Midbrain (tissue), 1 donor: ENCODE measurements around the gene CFAP298.
"Not testable (repeated sequence)": the region's sequence is repeated elsewhere in the genome, so short reads cannot be mapped to it uniquely, and the experiment has no call there.

Source experiments
- DNase-seq: peaks from one replicate; lab custom pipeline; 2025; lab: John Stamatoyannopoulos, UW

CFAP298 gene

GRCh38 chr21:32612075-32612998 lies at the start of gene CFAP298:
Gene CFAP298, minus strand, starts transcription at chr21:32612377. Its CDS starts 134 bp downstream, at chr21:32612243.
- DNase-seq, result peak; percentile 96

- DNase-seq, result not testable (repeated sequence)
Observed at GRCh38 chr21:32661026-32661782, 49.0 kb upstream of the CFAP298 start.

GRCh38 chr21:32658524-32658923 lies 46.3 kb upstream of the CFAP298 start:
- no peak for DNase-seq

GRCh38 chr21:32653326-32653901 lies 41.2 kb upstream of the CFAP298 start:
- no peak for DNase-seq

- DNase-seq, result no peak
Observed at GRCh38 chr21:32648165-32648564, 36.0 kb upstream of the CFAP298 start.

GRCh38 chr21:32645261-32646182 lies 33.3 kb upstream of the CFAP298 start:
- DNase-seq, result no peak

- no peak for DNase-seq
Observed at GRCh38 chr21:32641710-32642698, 29.8 kb upstream of the CFAP298 start.

- DNase-seq, result no peak
Observed at GRCh38 chr21:32626621-32627196, 14.5 kb upstream of the CFAP298 start.

GRCh38 chr21:32618218-32618617 lies 6.0 kb upstream of the CFAP298 start:
- DNase-seq, result not testable (repeated sequence)

GRCh38 chr21:32613436-32614043 lies 1.4 kb upstream of the CFAP298 start:
- DNase-seq, result no peak

- no peak for DNase-seq
Observed at GRCh38 chr21:32612999-32613337, 791 bp upstream of the CFAP298 start.

GRCh38 chr21:32611471-32611997 lies 643 bp downstream of the CFAP298 start:
- no peak for DNase-seq

GRCh38 chr21:32610940-32611339 lies 1.2 kb downstream of the CFAP298 start:
- DNase-seq, result not testable (repeated sequence)

GRCh38 chr21:32608851-32609250 lies 3.3 kb downstream of the CFAP298 start:
- no peak for DNase-seq

- no peak for DNase-seq
Observed at GRCh38 chr21:32605469-32605868, 6.7 kb downstream of the CFAP298 start.

- DNase-seq, result no peak
Observed at GRCh38 chr21:32604464-32604863, 7.7 kb downstream of the CFAP298 start.

GRCh38 chr21:32603131-32603530 lies 9.0 kb downstream of the CFAP298 start:
- DNase-seq, result no peak

- DNase-seq, result no peak
Observed at GRCh38 chr21:32602099-32602498, 10.1 kb downstream of the CFAP298 start.

- DNase-seq, result no peak
Observed at GRCh38 chr21:32599526-32599925, 12.7 kb downstream of the CFAP298 start.
